Left lung (tissue), 10 donors: Measurements from ENCODE around the gene FLT1. TPM values are rescaled to one million over a fixed set of nuclear protein-coding genes. Genes with fewer than 3 reads are reported as not detected.

Source experiments
- ATAC-seq: fragments of 200-7000 bp; cut with Tn5 transposase; one replicate; pipeline ENCODE4 v1.9.1; 2020; ENCODE audit warnings: moderate library complexity
- DNase-seq, 4 donors: peaks; one replicate each; pipeline ENCODE4 v3.0.0-alpha.2; 2013 to 2020
- H3K27ac ChIP-seq, 2 donors: fragments of 200-600 bp; sonication (generic) in 1 of 2; one replicate each; pipeline versions ENCODE4 v1.5.0 to v1.8.0; 2020 to 2021
- H3K27me3 ChIP-seq, 2 donors: fragments of 200-600 bp; sonication (generic) in 1 of 2; one replicate each; pipeline versions ENCODE4 v1.5.0 to v1.8.0; 2020 to 2021
- H3K36me3 ChIP-seq, 2 donors: fragments of 200-600 bp; sonication (generic) in 1 of 2; one replicate each; pipeline versions ENCODE4 v1.5.0 to v1.8.0; 2020 to 2021
- H3K4me1 ChIP-seq, 2 donors: fragments of 200-600 bp; one replicate each; pipeline ENCODE4 v1.8.0; 2021
- H3K4me3 ChIP-seq, 2 donors: fragments of 200-600 bp; sonication (generic) in 1 of 2; one replicate each; pipeline versions ENCODE4 v1.5.0 to v1.8.0; 2020 to 2021; ENCODE audit warnings: mild to moderate bottlenecking in 1 of 2
- H3K9me3 ChIP-seq, 2 donors: fragments of 200-600 bp; sonication (generic) in 1 of 2; one replicate each; pipeline versions ENCODE4 v1.5.0 to v1.8.0; 2020 to 2021
- intact Hi-C, 2 donors: fragments of 100-400 bp; cut with DNase I; formaldehyde crosslinking; loops; one replicate each; pipeline versions ENCODE4 v1.11.2 to v1.14.2; 2022
- polyA plus RNA-seq, 6 donors: library from polyadenylated mRNA; unstranded; fragments of 120-200 nt; gene quantifications; one replicate each; pipeline ENCODE4 v1.2.1, GENCODE V29; 2013; ENCODE audit not compliant: insufficient read length in 6 of 6
- total RNA-seq, 2 donors: library from RNA; stranded (reverse); fragmentation: NEBNext Ultra II Directional; extraction: Animal tissue kit (Norgen Biotek cat#: 25700); gene quantifications; one replicate each; pipeline ENCODE4 v1.2.1, GENCODE V29; 2021
- TF ChIP-seq, protein P1 (sequence below), 2 donors: fragments of 200-600 bp; sonication (generic) in 1 of 2; IDR thresholded peaks; one replicate each; pipeline versions ENCODE4 v1.5.0 to v1.8.0; 2021; ENCODE audit warnings: antibody characterized with exemption in 2 of 2
- donor health status: DM: no; HTN: yes; CAD: no.
- donor health status: DM: no; HTN: no; CAD: no.

The FLT1 gene
- total and polyA plus RNA-seq, 8 donors: 21.3 to 30.3 (median 25.3) TPM

GRCh38 chr13:28384789-28385188, 110.1 kb downstream of the FLT1 start:
- no peak overlapping the region for H3K27ac ChIP-seq
- H3K27me3 ChIP-seq: peaks cover 0 to 31% of the 10 kb centered on the region in 2 donors
- no peak overlapping the region for H3K4me3 ChIP-seq
- no peak for DNase-seq
- no peaks in the 10 kb centered on the region for H3K9me3 ChIP-seq
- no peak for ATAC-seq
- intact Hi-C loops: no loop called here
- H3K4me1 ChIP-seq: peaks cover 0 to 3% of the 10 kb centered on the region in 2 donors
- H3K36me3 ChIP-seq: peaks cover 0 to 7% of the 10 kb centered on the region in 2 donors
- TF ChIP-seq, protein P1, sequence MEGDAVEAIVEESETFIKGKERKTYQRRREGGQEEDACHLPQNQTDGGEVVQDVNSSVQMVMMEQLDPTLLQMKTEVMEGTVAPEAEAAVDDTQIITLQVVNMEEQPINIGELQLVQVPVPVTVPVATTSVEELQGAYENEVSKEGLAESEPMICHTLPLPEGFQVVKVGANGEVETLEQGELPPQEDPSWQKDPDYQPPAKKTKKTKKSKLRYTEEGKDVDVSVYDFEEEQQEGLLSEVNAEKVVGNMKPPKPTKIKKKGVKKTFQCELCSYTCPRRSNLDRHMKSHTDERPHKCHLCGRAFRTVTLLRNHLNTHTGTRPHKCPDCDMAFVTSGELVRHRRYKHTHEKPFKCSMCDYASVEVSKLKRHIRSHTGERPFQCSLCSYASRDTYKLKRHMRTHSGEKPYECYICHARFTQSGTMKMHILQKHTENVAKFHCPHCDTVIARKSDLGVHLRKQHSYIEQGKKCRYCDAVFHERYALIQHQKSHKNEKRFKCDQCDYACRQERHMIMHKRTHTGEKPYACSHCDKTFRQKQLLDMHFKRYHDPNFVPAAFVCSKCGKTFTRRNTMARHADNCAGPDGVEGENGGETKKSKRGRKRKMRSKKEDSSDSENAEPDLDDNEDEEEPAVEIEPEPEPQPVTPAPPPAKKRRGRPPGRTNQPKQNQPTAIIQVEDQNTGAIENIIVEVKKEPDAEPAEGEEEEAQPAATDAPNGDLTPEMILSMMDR (IDR thresholded peaks at IDR 0.05): no peak

DNA sequence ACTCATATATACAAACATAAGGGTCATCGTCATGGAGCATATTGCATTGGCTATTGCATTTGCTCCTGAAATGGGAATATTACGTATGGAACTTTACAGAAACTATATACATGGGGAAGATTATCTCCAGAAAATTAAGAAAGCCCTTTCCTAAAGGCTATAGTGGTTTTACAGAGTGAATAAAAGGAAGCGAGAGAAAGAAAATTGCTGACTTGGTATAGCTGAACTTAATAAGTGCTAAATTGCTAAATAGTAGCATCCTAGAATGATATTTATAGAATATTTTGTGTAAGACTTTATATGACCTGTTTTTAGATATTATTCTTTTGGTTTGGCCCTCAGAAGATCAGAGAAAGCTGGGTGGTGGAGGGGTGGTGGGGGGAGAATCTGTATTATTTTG, 114.6 kb downstream of the FLT1 start:
- Histone ChIP-seq H3K27ac (no peak overlapping the region), H3K9me3 (no peaks in the 10 kb centered on the region), H3K36me3 (no peaks in the 10 kb centered on the region), H3K4me3 (no peak overlapping the region), H3K4me1 (peaks cover 0 to 3% of the 10 kb centered on the region in 2 donors), H3K27me3 (peaks cover 0 to 18% of the 10 kb centered on the region in 2 donors)
- intact Hi-C loops: no loop called here
- DNase-seq (no peak), ATAC-seq (no peak)
- TF ChIP-seq, protein P1 (IDR thresholded peaks at IDR 0.05): no peak

DNA sequence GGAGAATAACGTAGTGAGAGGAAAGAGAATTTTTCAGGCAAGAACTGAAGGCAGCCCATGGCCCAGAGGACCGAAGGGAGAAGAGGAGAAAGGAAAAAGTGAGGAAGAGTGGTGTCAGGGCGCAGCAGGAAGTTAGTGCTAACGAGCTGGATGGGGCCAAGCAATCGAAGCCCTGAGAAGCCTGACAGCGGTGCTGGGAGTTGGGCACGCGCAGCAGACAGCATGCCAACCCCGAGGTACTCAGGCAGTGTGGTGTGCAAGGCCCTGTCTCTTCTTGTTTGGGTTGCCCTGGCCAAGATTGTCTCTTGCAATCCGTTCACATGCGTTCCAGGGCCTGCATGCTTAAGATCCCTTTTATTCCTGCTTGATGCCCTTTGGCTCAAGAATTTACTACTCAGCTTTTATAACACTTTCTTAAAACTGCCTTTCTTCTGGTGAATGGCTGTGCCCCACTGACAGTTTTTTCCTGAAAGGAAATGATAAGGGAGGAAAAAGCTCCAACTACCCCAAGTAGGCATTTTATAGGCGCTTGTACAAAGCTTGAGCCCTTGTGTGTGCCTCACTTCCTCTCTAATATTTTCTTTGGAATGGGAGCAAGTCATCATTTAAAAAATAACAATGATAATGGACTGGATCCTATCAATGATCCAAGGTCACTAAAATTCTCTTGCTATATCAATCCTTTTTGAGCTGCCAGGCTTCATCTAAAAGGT, 115.4 kb downstream of the FLT1 start:
- DNase-seq: no peak
- no peak for ATAC-seq
- intact Hi-C loops: no loop called here

DNA sequence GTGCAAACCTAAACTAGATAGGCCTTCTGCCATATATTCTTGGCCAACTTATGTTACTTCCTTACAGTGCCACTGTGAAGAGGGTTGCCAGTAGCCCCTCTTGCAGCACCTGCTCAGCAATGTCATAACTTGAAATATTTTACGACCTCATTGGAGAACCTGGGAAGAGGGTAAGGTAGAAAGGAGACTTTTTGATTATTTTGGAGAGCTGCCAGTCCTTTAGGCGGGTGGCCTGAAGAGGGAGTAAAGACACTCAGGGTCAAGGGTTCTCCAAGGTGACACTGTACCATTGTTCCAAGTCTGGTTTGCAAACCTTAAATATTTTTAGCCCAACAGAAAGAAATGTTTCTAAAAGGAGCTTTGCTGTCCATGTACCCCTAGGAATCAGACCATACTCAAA, 118.3 kb downstream of the FLT1 start:
- no peaks in the 10 kb centered on the region for H3K9me3 ChIP-seq
- peaks cover 0 to 3% of the 10 kb centered on the region in 2 donors for H3K4me1 ChIP-seq
- peak; percentile 79 for ATAC-seq
- intact Hi-C loops: no loop called here
- H3K27ac ChIP-seq: no peak overlapping the region
- no peaks in the 10 kb centered on the region for H3K36me3 ChIP-seq
- H3K4me3 ChIP-seq: no peak overlapping the region
- H3K27me3 ChIP-seq: peaks cover 0 to 7% of the 10 kb centered on the region in 2 donors
- TF ChIP-seq, protein P1 (IDR thresholded peaks at IDR 0.05): no peak
- no peak for DNase-seq

More for the DNA sequence above, 115.4 kb downstream of the FLT1 start:
- Histone ChIP-seq H3K27me3 (peaks cover 0 to 18% of the 10 kb centered on the region in 2 donors), H3K36me3 (no peaks in the 10 kb centered on the region), H3K4me1 (peaks cover 0 to 3% of the 10 kb centered on the region in 2 donors), H3K9me3 (no peaks in the 10 kb centered on the region), H3K27ac (no peak overlapping the region), H3K4me3 (no peak overlapping the region)
- TF ChIP-seq, protein P1 (IDR thresholded peaks at IDR 0.05): no peak

DNA sequence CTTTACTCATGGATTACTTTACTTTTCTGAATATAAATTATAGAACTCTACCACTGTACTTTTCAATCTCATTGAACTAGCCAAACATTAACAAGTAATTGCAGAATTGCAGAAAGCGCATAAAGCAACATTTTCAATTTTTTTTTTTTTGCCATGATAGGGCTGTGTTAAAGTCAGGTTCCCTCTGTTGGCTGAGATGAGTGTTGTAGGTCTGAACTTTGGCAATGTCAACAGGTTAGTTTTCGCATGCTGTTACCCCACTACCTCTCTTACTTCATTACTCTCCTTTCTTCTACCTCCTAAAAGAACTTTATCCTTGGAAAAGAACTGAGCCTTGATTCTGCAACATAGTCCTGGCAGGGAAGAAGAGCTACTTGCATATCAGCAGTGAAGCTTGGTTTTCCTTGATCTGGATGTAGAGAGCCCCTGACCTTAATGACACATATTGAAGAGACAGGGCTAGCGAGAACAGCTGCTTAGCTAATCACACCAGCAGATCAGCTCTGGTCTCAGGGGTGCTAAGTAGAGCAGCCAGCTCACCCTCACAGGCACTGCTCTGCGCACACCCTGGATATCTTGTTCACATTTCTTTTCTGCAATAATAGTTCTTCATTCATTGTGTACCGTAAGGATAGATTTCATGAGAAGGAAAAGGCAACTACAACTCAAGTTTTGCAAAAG, 119.5 kb downstream of the FLT1 start:
- H3K27me3 ChIP-seq: peaks cover 0 to 7% of the 10 kb centered on the region in 2 donors
- no peaks in the 10 kb centered on the region for H3K9me3 ChIP-seq
- no peaks in the 10 kb centered on the region for H3K36me3 ChIP-seq
- TF ChIP-seq, protein P1 (IDR thresholded peaks at IDR 0.05): no peak
- ATAC-seq (no peak), DNase-seq (no peak)
- H3K4me1 ChIP-seq: peaks cover 0 to 3% of the 10 kb centered on the region in 2 donors
- H3K27ac ChIP-seq: no peak overlapping the region
- intact Hi-C loops: no loop called here
- no peak overlapping the region for H3K4me3 ChIP-seq
